HepG2 (cell line): Measurements from ENCODE around the gene BBS1. TPM values are rescaled to one million over a fixed set of nuclear protein-coding genes. Genes with fewer than 3 reads are reported as not detected.
A peak's percentile ranks its signal among the peaks of the same experiment; 100 is the strongest.

ENCODE experiments used
- CENPT ChIP-seq: sonication (generic); formaldehyde crosslinking; IDR thresholded peaks from 2 replicates; pipeline ENCODE4 v1.8.0; 2022; ENCODE audit warnings: low read depth, mild to moderate bottlenecking, moderate library complexity, missing genetic modification reagents
- CENPX ChIP-seq: sonication (generic); formaldehyde crosslinking; IDR thresholded peaks from 2 replicates; pipeline ENCODE4 v1.9.0; 2021; ENCODE audit warnings: mild to moderate bottlenecking, missing genetic modification reagents, moderate library complexity
- CREM ChIP-seq, 2 experiments: sonication (generic) in 1 of 2; formaldehyde crosslinking in 1 of 2; IDR thresholded peaks; 2 replicates each; pipeline versions ENCODE4 v1.4.0 to v1.6.1; 2016 to 2020; ENCODE audit warnings: antibody characterized with exemption in 1 of 2, mild to moderate bottlenecking in 1 of 2, missing genetic modification reagents in 1 of 2
- DMAP1 ChIP-seq: IDR thresholded peaks from 2 replicates; pipeline ENCODE4 v1.6.1; 2016
- HDAC1 ChIP-seq: sonication (generic); formaldehyde crosslinking; IDR thresholded peaks from 2 replicates; pipeline ENCODE4 v1.5.1; 2020; ENCODE audit warnings: mild to moderate bottlenecking, missing genetic modification reagents
- HDAC2 ChIP-seq: sonication (generic); formaldehyde crosslinking; IDR thresholded peaks from 2 replicates; pipeline ENCODE4 v1.4.0; 2020; ENCODE audit warnings: missing genetic modification reagents
- HIC2 ChIP-seq: sonication (generic); formaldehyde crosslinking; IDR thresholded peaks from 2 replicates; pipeline ENCODE4 v1.9.0; 2022; ENCODE audit warnings: low read depth, missing genetic modification reagents
- HNF1A ChIP-seq, 2 experiments: sonication (generic) in 1 of 2; formaldehyde crosslinking in 1 of 2; IDR thresholded peaks; 2 replicates each; pipeline versions ENCODE4 v1.4.0 to v1.6.1; 2016 to 2020; ENCODE audit warnings: borderline replicate concordance in 1 of 2, low read depth in 1 of 2, mild to moderate bottlenecking in 1 of 2, missing genetic modification reagents in 1 of 2
- MZF1 ChIP-seq: sonication (generic); formaldehyde crosslinking; IDR thresholded peaks from 2 replicates; pipeline ENCODE4 v1.8.1; 2023; ENCODE audit warnings: mild to moderate bottlenecking, missing genetic modification reagents, borderline replicate concordance
- NFE2L1 ChIP-seq: sonication (generic); formaldehyde crosslinking; IDR thresholded peaks from 2 replicates; pipeline ENCODE4 v1.4.0; 2020; ENCODE audit warnings: missing genetic modification reagents, mild to moderate bottlenecking, borderline replicate concordance
- NFE2L2 ChIP-seq: fragments of 150-350 bp; IDR thresholded peaks from 2 replicates; pipeline ENCODE4 v1.6.1; 2014; ENCODE audit warnings: low read length
- NFKB2 ChIP-seq: sonication (generic); formaldehyde crosslinking; IDR thresholded peaks from 2 replicates; pipeline ENCODE4 v1.4.0; 2020; ENCODE audit warnings: missing genetic modification reagents, borderline replicate concordance
- TCF12 ChIP-seq, 2 experiments: fragments of 450-650 bp in 1 of 2; sonication (generic) in 1 of 2; formaldehyde crosslinking in 1 of 2; IDR thresholded peaks; 2 replicates each; pipeline versions ENCODE4 v1.6.1 to v1.8.0; 2017 to 2022; ENCODE audit warnings: antibody characterized with exemption in 1 of 2, mild to moderate bottlenecking in 1 of 2, missing genetic modification reagents in 1 of 2, moderate library complexity in 1 of 2
- TCF7 ChIP-seq: sonication (generic); IDR thresholded peaks from 2 replicates; pipeline ENCODE4 v1.6.1; 2016; ENCODE audit warnings: antibody characterized with exemption, low read depth
- YY1 ChIP-seq: IDR thresholded peaks from 2 replicates; pipeline ENCODE4 v1.6.1; 2011; ENCODE audit warnings: low read length, low read depth, moderate library complexity, mild to moderate bottlenecking; ENCODE audit not compliant: insufficient read depth, insufficient replicate concordance
- ZBTB14 ChIP-seq: sonication (generic); formaldehyde crosslinking; IDR thresholded peaks from 2 replicates; pipeline ENCODE4 v1.4.0; 2020; ENCODE audit warnings: missing genetic modification reagents
- ZFX ChIP-seq: sonication (generic); formaldehyde crosslinking; IDR thresholded peaks from 2 replicates; pipeline ENCODE4 v1.4.0; 2020; ENCODE audit warnings: mild to moderate bottlenecking, low read depth, missing genetic modification reagents, moderate library complexity
- ZNF225 ChIP-seq: sonication (generic); formaldehyde crosslinking; IDR thresholded peaks from 2 replicates; pipeline ENCODE4 v1.4.0; 2020; ENCODE audit warnings: mild to moderate bottlenecking, missing genetic modification reagents
- ZNF275 ChIP-seq: sonication (generic); formaldehyde crosslinking; IDR thresholded peaks from 2 replicates; pipeline ENCODE4 v1.8.0; 2022; ENCODE audit warnings: missing genetic modification reagents, mild to moderate bottlenecking, inconsistent platforms, borderline replicate concordance
- ZNF619 ChIP-seq: sonication (generic); formaldehyde crosslinking; IDR thresholded peaks from 2 replicates; pipeline ENCODE4 v1.4.0; 2020; ENCODE audit warnings: mild to moderate bottlenecking, missing genetic modification reagents
- ZNF724P ChIP-seq: sonication (generic); formaldehyde crosslinking; IDR thresholded peaks from 2 replicates; pipeline ENCODE4 v1.8.0; 2022; ENCODE audit warnings: missing genetic modification reagents, borderline replicate concordance
- polyA plus RNA-seq, 8 experiments: library from polyadenylated mRNA; depleted of rRNA in 3 of 8; stranded (reverse) in 7 of 8; unstranded in 1 of 8; fragments of >200 nt; fragmentation: Illumina TruSeq in 4 of 8; extraction: Trizol in 4 of 8; gene quantifications; 2 replicates each; pipeline versions ENCODE4 v1.2.1 to v1.2.3, GENCODE V29; 2011 to 2016; ENCODE audit warnings: low read depth in 4 of 8, missing spikeins in 1 of 8, mixed read lengths in 1 of 8; ENCODE audit not compliant: insufficient read depth in 1 of 8
- total RNA-seq, 5 experiments: library from RNA; depleted of rRNA; stranded (reverse); fragments of >200 nt; fragmentation: Illumina TruSeq; extraction: Trizol; gene quantifications; 2 replicates each; pipeline ENCODE4 v1.2.3, GENCODE V29; 2016; ENCODE audit warnings: low read depth in 1 of 5

The BBS1 gene
- total and polyA plus RNA-seq, 2 of the 13 experiments (the other 11 are each of a cell fraction or from before 2014, with no cell fraction given): 11.7 to 14.1 TPM

- TF ChIP-seq ZNF275 (no peak), CREM (IDR thresholded peaks at IDR 0.05) (0 out of 2 replicates have a peak, but pooled peaks have one; percentile 5), CREM (CRISPR knock-in tag; IDR thresholded peaks at IDR 0.05) (no peak), ZBTB14 (no peak), TCF7 (no peak), CENPX (no peak), TCF12 (IDR thresholded peaks at IDR 0.05) (no peak), TCF12 (CRISPR knock-in tag; IDR thresholded peaks at IDR 0.05) (no peak), NFKB2 (CRISPR knock-in tag) (no peak), ZNF724P (CRISPR knock-in tag) (no peak), HIC2 (CRISPR knock-in tag) (no peak), MZF1 (CRISPR knock-in tag) (no peak), CENPT (CRISPR knock-in tag) (no peak), ZNF619 (CRISPR knock-in tag) (no peak; the same call in 1 of the 2 replicates), NFE2L2 (no peak), NFE2L1 (CRISPR knock-in tag) (no peak), HNF1A (IDR thresholded peaks at IDR 0.05; ENCODE audit: low read depth) (no peak), HNF1A (CRISPR knock-in tag; IDR thresholded peaks at IDR 0.05; ENCODE audit: borderline replicate concordance) (no peak), DMAP1 (no peak), YY1 (peak; percentile 10), ZNF225 (no peak), HDAC1 (CRISPR knock-in tag) (no peak), ZFX (no peak), HDAC2 (CRISPR knock-in tag) (no peak)
Observed at GRCh38 chr11:66546368-66546965, 36.0 kb downstream of the BBS1 start, which contains the start of gene ACTN3 (continued).
